Upper lobe of left lung (tissue), 4 donors: Measurements from ENCODE around the gene USP2.

Experiments used
- CTCF ChIP-seq, 6 experiments: fragments of 450-650 bp in 4 of 6; fragments of 200-600 bp in 2 of 6; sonication (generic) in 2 of 6; IDR thresholded peaks; one replicate each; pipeline ENCODE4 v1.5.1; 2016 to 2019; ENCODE audit warnings: antibody characterized with exemption in 6 of 6
- POLR2A ChIP-seq, 4 donors: fragments of 450-650 bp; IDR thresholded peaks; one replicate each; pipeline ENCODE4 v1.5.1; 2016 to 2017; ENCODE audit warnings: antibody characterized with exemption in 4 of 4, mild to moderate bottlenecking in 2 of 4
- POLR2AphosphoS5 ChIP-seq, 2 donors: sonication (generic); formaldehyde crosslinking; IDR thresholded peaks; one replicate each; pipeline ENCODE4 v1.5.1; 2017; ENCODE audit warnings: antibody characterized with exemption in 2 of 2

GRCh38 chr11:119316016-119316728, 65.3 kb downstream of the USP2 start:
- no peak for TF ChIP-seq POLR2A (IDR thresholded peaks at IDR 0.05)
- TF ChIP-seq CTCF (IDR thresholded peaks at IDR 0.05) = no peak
- no peak for TF ChIP-seq POLR2AphosphoS5 (IDR thresholded peaks at IDR 0.05)
